ENCODE results near the gene DOCK4. TPM values are rescaled to one million over a fixed set of nuclear protein-coding genes. Genes with fewer than 3 reads are reported as not detected.
"Not testable (repeated sequence)": the region's sequence is repeated elsewhere in the genome, so short reads cannot be mapped to it uniquely, and the experiment has no call there.

DOCK4 gene
- total and polyA plus RNA-seq, 4 donors = 2.9 to 94.3 (median 20.0) TPM

GRCh38 chr7:111919631-111920179 lies 286.5 kb downstream of the DOCK4 start:
- Histone ChIP-seq H3K27me3 (ENCODE audit: control insufficient read depth in 1 of 2, insufficient read depth in 2 of 2, low read length in 1 of 2) (no peaks in the 10 kb centered on the region), H3K4me3 (ENCODE audit: low read length in 2 of 2) (no peak overlapping the region), H3K36me3 (ENCODE audit: control insufficient read depth in 1 of 2, insufficient read depth in 2 of 2, low read length in 1 of 2) (no peaks in the 10 kb centered on the region), H3K4me1 (ENCODE audit: control insufficient read depth in 1 of 2, insufficient read depth in 2 of 2, low read length in 2 of 2) (no peaks in the 10 kb centered on the region), H3K27ac (ENCODE audit: low read depth in 1 of 2, low read length in 2 of 2) (no peak overlapping the region), H3K9me3 (ENCODE audit: control insufficient read depth, low read length) (no peaks in the 10 kb centered on the region)
- no peak for ATAC-seq (ENCODE audit: low FRiP score)
- intact Hi-C loops (cut with DNase I) = no loop called here
- DNase-seq = no peak
- WGBS, 2 donors = 80 to 84% methylated on average over 5 of the region's 5 CpGs

GRCh38 chr7:111919164-111919563 lies 287.0 kb downstream of the DOCK4 start:
- H3K9me3 ChIP-seq (ENCODE audit: control insufficient read depth, low read length) = no peaks in the 10 kb centered on the region
- no peaks in the 10 kb centered on the region for H3K27me3 ChIP-seq (ENCODE audit: control insufficient read depth in 1 of 2, insufficient read depth in 2 of 2, low read length in 1 of 2)
- no peak overlapping the region for H3K27ac ChIP-seq (ENCODE audit: low read depth in 1 of 2, low read length in 2 of 2)
- intact Hi-C loops (cut with DNase I) = no loop called here
- no peaks in the 10 kb centered on the region for H3K36me3 ChIP-seq (ENCODE audit: control insufficient read depth in 1 of 2, insufficient read depth in 2 of 2, low read length in 1 of 2)
- no peak for DNase-seq
- 83 to 91% methylated on average over 2 of the region's 2 CpGs for WGBS, 2 donors
- H3K4me3 ChIP-seq (ENCODE audit: low read length in 2 of 2) = no peak overlapping the region
- H3K4me1 ChIP-seq (ENCODE audit: control insufficient read depth in 1 of 2, insufficient read depth in 2 of 2, low read length in 2 of 2) = no peaks in the 10 kb centered on the region
- ATAC-seq (ENCODE audit: low FRiP score) = no peak

- peaks cover 0 to 2% of the 10 kb centered on the region in 2 donors for H3K36me3 ChIP-seq (ENCODE audit: control insufficient read depth in 1 of 2, insufficient read depth in 2 of 2, low read length in 1 of 2)
- no peak overlapping the region for H3K27ac ChIP-seq (ENCODE audit: low read depth in 1 of 2, low read length in 2 of 2)
- 95 to 97% methylated on average over 4 of the region's 4 CpGs for whole genome bisulfite sequencing, 2 donors
- H3K4me3 ChIP-seq (ENCODE audit: low read length in 2 of 2) = no peak overlapping the region
- H3K4me1 ChIP-seq (ENCODE audit: control insufficient read depth in 1 of 2, insufficient read depth in 2 of 2, low read length in 2 of 2) = no peaks in the 10 kb centered on the region
- no peak for ATAC-seq (ENCODE audit: low FRiP score)
- H3K27me3 ChIP-seq (ENCODE audit: control insufficient read depth in 1 of 2, insufficient read depth in 2 of 2, low read length in 1 of 2) = no peaks in the 10 kb centered on the region
- intact Hi-C loops (cut with DNase I) = no loop called here
- no peak for DNase-seq
- no peaks in the 10 kb centered on the region for H3K9me3 ChIP-seq (ENCODE audit: control insufficient read depth, low read length)
Observed at GRCh38 chr7:111918461-111918860, 287.7 kb downstream of the DOCK4 start.

- DNase-seq; intact Hi-C loops (cut with DNase I); H3K4me3 ChIP-seq (ENCODE audit: low read length in 2 of 2); ATAC-seq (ENCODE audit: low FRiP score); H3K9me3 ChIP-seq (ENCODE audit: control insufficient read depth, low read length); H3K27me3 ChIP-seq (ENCODE audit: control insufficient read depth in 1 of 2, insufficient read depth in 2 of 2, low read length in 1 of 2); H3K4me1 ChIP-seq (ENCODE audit: control insufficient read depth in 1 of 2, insufficient read depth in 2 of 2, low read length in 2 of 2); H3K27ac ChIP-seq (ENCODE audit: low read depth in 1 of 2, low read length in 2 of 2); H3K36me3 ChIP-seq (ENCODE audit: control insufficient read depth in 1 of 2, insufficient read depth in 2 of 2, low read length in 1 of 2): not testable (repeated sequence)
- WGBS, 2 donors = 96 to 98% methylated on average over 11 of the region's 11 CpGs
Observed at GRCh38 chr7:111917404-111917803, 288.8 kb downstream of the DOCK4 start.

- WGBS, 2 donors = 87 to 90% methylated on average over 3 of the region's 3 CpGs
- intact Hi-C loops (cut with DNase I) = no loop called here
- Histone ChIP-seq H3K9me3 (ENCODE audit: control insufficient read depth, low read length) (no peaks in the 10 kb centered on the region), H3K27me3 (ENCODE audit: control insufficient read depth in 1 of 2, insufficient read depth in 2 of 2, low read length in 1 of 2) (no peaks in the 10 kb centered on the region), H3K27ac (ENCODE audit: low read depth in 1 of 2, low read length in 2 of 2) (no peak overlapping the region), H3K4me1 (ENCODE audit: control insufficient read depth in 1 of 2, insufficient read depth in 2 of 2, low read length in 2 of 2) (no peaks in the 10 kb centered on the region), H3K36me3 (ENCODE audit: control insufficient read depth in 1 of 2, insufficient read depth in 2 of 2, low read length in 1 of 2) (peaks cover 0 to 2% of the 10 kb centered on the region in 2 donors), H3K4me3 (ENCODE audit: low read length in 2 of 2) (no peak overlapping the region)
- ATAC-seq (ENCODE audit: low FRiP score) = no peak
- DNase-seq = no peak
Observed at GRCh38 chr7:111914291-111914690, 291.9 kb downstream of the DOCK4 start.

- intact Hi-C loops (cut with DNase I) = no loop called here
- DNase-seq (no peak), ATAC-seq (ENCODE audit: low FRiP score) (no peak)
- H3K4me1 ChIP-seq (ENCODE audit: control insufficient read depth in 1 of 2, insufficient read depth in 2 of 2, low read length in 2 of 2) = no peaks in the 10 kb centered on the region
- WGBS, 2 donors = 75% methylated on average over 5 of the region's 5 CpGs
- H3K27ac ChIP-seq (ENCODE audit: low read depth in 1 of 2, low read length in 2 of 2) = no peak overlapping the region
- no peak overlapping the region for H3K4me3 ChIP-seq (ENCODE audit: low read length in 2 of 2)
- no peaks in the 10 kb centered on the region for H3K9me3 ChIP-seq (ENCODE audit: control insufficient read depth, low read length)
- peaks cover 0 to 2% of the 10 kb centered on the region in 2 donors for H3K36me3 ChIP-seq (ENCODE audit: control insufficient read depth in 1 of 2, insufficient read depth in 2 of 2, low read length in 1 of 2)
- H3K27me3 ChIP-seq (ENCODE audit: control insufficient read depth in 1 of 2, insufficient read depth in 2 of 2, low read length in 1 of 2) = no peaks in the 10 kb centered on the region
Observed at GRCh38 chr7:111911166-111911961, 294.8 kb downstream of the DOCK4 start.

- Histone ChIP-seq H3K27ac (ENCODE audit: low read depth in 1 of 2, low read length in 2 of 2) (no peak overlapping the region), H3K9me3 (ENCODE audit: control insufficient read depth, low read length) (no peaks in the 10 kb centered on the region), H3K27me3 (ENCODE audit: control insufficient read depth in 1 of 2, insufficient read depth in 2 of 2, low read length in 1 of 2) (no peaks in the 10 kb centered on the region), H3K4me1 (ENCODE audit: control insufficient read depth in 1 of 2, insufficient read depth in 2 of 2, low read length in 2 of 2) (no peaks in the 10 kb centered on the region), H3K36me3 (ENCODE audit: control insufficient read depth in 1 of 2, insufficient read depth in 2 of 2, low read length in 1 of 2) (peaks cover 0 to 2% of the 10 kb centered on the region in 2 donors), H3K4me3 (ENCODE audit: low read length in 2 of 2) (no peak overlapping the region)
- ATAC-seq (ENCODE audit: low FRiP score) = no peak
- 66 to 68% methylated on average over 5 of the region's 5 CpGs for WGBS, 2 donors
- intact Hi-C loops (cut with DNase I) = no loop called here
- no peak for DNase-seq
Observed at GRCh38 chr7:111910656-111911055, 295.5 kb downstream of the DOCK4 start.

- ATAC-seq (ENCODE audit: low FRiP score); DNase-seq; H3K9me3 ChIP-seq (ENCODE audit: control insufficient read depth, low read length); H3K4me3 ChIP-seq (ENCODE audit: low read length in 2 of 2); H3K27ac ChIP-seq (ENCODE audit: low read depth in 1 of 2, low read length in 2 of 2); H3K4me1 ChIP-seq (ENCODE audit: control insufficient read depth in 1 of 2, insufficient read depth in 2 of 2, low read length in 2 of 2); H3K36me3 ChIP-seq (ENCODE audit: control insufficient read depth in 1 of 2, insufficient read depth in 2 of 2, low read length in 1 of 2); H3K27me3 ChIP-seq (ENCODE audit: control insufficient read depth in 1 of 2, insufficient read depth in 2 of 2, low read length in 1 of 2); intact Hi-C loops (cut with DNase I): not testable (repeated sequence)
- WGBS, 2 donors = 96 to 98% methylated on average over 3 of the region's 3 CpGs
Observed at GRCh38 chr7:111908673-111909072, 297.5 kb downstream of the DOCK4 start.

GRCh38 chr7:111903797-111904196 lies 302.4 kb downstream of the DOCK4 start:
- intact Hi-C loops (cut with DNase I) = no loop called here
- no peaks in the 10 kb centered on the region for H3K27me3 ChIP-seq (ENCODE audit: control insufficient read depth in 1 of 2, insufficient read depth in 2 of 2, low read length in 1 of 2)
- H3K36me3 ChIP-seq (ENCODE audit: control insufficient read depth in 1 of 2, insufficient read depth in 2 of 2, low read length in 1 of 2) = peaks cover 0 to 4% of the 10 kb centered on the region in 2 donors
- ATAC-seq (ENCODE audit: low FRiP score) (no peak), DNase-seq (no peak)
- no peaks in the 10 kb centered on the region for H3K9me3 ChIP-seq (ENCODE audit: control insufficient read depth, low read length)
- no peaks in the 10 kb centered on the region for H3K4me1 ChIP-seq (ENCODE audit: control insufficient read depth in 1 of 2, insufficient read depth in 2 of 2, low read length in 2 of 2)
- H3K4me3 ChIP-seq (ENCODE audit: low read length in 2 of 2) = no peak overlapping the region
- no peak overlapping the region for H3K27ac ChIP-seq (ENCODE audit: low read depth in 1 of 2, low read length in 2 of 2)
- 88 to 95% methylated on average over 2 of the region's 2 CpGs for WGBS, 2 donors
